SK-N-SH (cell line): Measurements from ENCODE around the gene LRRC1.

Source experiments
- CHD2 ChIP-seq: fragments of 150-350 bp; IDR thresholded peaks from 2 replicates; pipeline ENCODE4 v1.6.1; 2018; ENCODE audit warnings: low read length; ENCODE audit not compliant: partially characterized antibody
- ELF1 ChIP-seq: IDR thresholded peaks from 2 replicates; pipeline ENCODE4 v1.4.0; 2012
- EP300 ChIP-seq, 2 experiments: IDR thresholded peaks; 2 replicates each; pipeline versions ENCODE4 v1.4.0 to v1.6.1; 2012; ENCODE audit warnings: borderline replicate concordance in 1 of 2, low read depth in 1 of 2, low read length in 1 of 2
- JUND ChIP-seq: IDR thresholded peaks from 2 replicates; pipeline ENCODE4 v1.4.0; 2012
- TAF1 ChIP-seq: IDR thresholded peaks from 2 replicates; pipeline ENCODE4 v1.6.1; 2012; ENCODE audit warnings: low read depth, mild to moderate bottlenecking, low read length, moderate library complexity, borderline replicate concordance
- TCF12 ChIP-seq: IDR thresholded peaks from 2 replicates; pipeline ENCODE4 v1.4.0; 2012
- TF ChIP-seq, protein P1 (sequence below): fragments of 200-600 bp; sonication (generic); IDR thresholded peaks from 2 replicates; pipeline ENCODE4 v1.6.1; 2017; ENCODE audit warnings: antibody characterized with exemption, mild to moderate bottlenecking, moderate library complexity
- TF ChIP-seq, protein P2 (sequence below): IDR thresholded peaks from 2 replicates; pipeline ENCODE4 v1.6.1; 2012; ENCODE audit warnings: mild to moderate bottlenecking, low read depth, low read length, moderate library complexity

DNA sequence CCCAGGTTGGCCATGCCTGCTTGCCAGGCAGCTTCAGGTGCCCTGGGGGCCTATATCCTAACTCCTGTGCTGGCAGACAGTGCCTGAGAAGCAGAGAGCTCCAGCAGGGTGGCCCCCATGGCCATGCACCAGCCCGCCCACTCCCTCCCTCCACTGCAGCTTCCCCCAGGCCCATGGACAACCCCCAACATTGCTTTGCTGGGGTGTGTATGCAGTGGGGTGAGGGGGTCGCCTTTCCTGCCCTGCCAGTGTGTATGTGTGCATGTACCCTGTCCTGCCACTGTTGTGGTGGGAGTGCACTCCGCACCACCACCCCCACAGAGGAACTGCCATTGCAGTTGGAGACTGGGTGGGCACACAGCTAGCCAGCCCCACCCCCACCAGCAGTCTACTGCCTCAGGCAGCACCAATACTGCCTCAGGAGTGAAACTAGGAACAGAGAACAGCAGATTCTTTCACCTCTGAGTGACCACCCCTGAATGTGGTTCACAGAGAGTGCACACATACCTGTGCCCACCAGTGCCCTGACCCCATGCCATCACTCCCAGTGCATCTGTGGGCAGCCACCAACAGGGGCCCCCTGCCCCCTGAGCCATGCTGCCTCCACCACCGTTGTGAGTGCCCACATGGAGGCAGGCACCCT is 151.1 kb downstream of the LRRC1 start:
- TF ChIP-seq EP300 (IDR thresholded peaks at IDR 0.05; ENCODE audit: borderline replicate concordance in 1 of 2, low read depth in 1 of 2, low read length in 1 of 2), result no peak
- TF ChIP-seq TCF12, result no peak
- TF ChIP-seq, protein P1, sequence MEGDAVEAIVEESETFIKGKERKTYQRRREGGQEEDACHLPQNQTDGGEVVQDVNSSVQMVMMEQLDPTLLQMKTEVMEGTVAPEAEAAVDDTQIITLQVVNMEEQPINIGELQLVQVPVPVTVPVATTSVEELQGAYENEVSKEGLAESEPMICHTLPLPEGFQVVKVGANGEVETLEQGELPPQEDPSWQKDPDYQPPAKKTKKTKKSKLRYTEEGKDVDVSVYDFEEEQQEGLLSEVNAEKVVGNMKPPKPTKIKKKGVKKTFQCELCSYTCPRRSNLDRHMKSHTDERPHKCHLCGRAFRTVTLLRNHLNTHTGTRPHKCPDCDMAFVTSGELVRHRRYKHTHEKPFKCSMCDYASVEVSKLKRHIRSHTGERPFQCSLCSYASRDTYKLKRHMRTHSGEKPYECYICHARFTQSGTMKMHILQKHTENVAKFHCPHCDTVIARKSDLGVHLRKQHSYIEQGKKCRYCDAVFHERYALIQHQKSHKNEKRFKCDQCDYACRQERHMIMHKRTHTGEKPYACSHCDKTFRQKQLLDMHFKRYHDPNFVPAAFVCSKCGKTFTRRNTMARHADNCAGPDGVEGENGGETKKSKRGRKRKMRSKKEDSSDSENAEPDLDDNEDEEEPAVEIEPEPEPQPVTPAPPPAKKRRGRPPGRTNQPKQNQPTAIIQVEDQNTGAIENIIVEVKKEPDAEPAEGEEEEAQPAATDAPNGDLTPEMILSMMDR, result no peak
- TF ChIP-seq TAF1, result no peak
- TF ChIP-seq ELF1, result no peak
- no peak for TF ChIP-seq CHD2
- no peak for TF ChIP-seq JUND
- TF ChIP-seq, protein P2, sequence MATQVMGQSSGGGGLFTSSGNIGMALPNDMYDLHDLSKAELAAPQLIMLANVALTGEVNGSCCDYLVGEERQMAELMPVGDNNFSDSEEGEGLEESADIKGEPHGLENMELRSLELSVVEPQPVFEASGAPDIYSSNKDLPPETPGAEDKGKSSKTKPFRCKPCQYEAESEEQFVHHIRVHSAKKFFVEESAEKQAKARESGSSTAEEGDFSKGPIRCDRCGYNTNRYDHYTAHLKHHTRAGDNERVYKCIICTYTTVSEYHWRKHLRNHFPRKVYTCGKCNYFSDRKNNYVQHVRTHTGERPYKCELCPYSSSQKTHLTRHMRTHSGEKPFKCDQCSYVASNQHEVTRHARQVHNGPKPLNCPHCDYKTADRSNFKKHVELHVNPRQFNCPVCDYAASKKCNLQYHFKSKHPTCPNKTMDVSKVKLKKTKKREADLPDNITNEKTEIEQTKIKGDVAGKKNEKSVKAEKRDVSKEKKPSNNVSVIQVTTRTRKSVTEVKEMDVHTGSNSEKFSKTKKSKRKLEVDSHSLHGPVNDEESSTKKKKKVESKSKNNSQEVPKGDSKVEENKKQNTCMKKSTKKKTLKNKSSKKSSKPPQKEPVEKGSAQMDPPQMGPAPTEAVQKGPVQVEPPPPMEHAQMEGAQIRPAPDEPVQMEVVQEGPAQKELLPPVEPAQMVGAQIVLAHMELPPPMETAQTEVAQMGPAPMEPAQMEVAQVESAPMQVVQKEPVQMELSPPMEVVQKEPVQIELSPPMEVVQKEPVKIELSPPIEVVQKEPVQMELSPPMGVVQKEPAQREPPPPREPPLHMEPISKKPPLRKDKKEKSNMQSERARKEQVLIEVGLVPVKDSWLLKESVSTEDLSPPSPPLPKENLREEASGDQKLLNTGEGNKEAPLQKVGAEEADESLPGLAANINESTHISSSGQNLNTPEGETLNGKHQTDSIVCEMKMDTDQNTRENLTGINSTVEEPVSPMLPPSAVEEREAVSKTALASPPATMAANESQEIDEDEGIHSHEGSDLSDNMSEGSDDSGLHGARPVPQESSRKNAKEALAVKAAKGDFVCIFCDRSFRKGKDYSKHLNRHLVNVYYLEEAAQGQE, result no peak
